Astrocyte of the spinal cord (primary cell): ENCODE measurements around the gene GRK6.

ENCODE experiments used
- DNase-seq: peaks from one replicate; pipeline ENCODE4 v3.0.0; 2011; ENCODE audit warnings: low read depth, low spot score
- H3K4me3 ChIP-seq: 2 replicates; pipeline ENCODE4 v1.5.1; 2011; ENCODE audit warnings: low read depth, mild to moderate bottlenecking, low read length, moderate library complexity
- in situ Hi-C: cut with HindIII; loops from 2 replicates; pipeline ENCODE4 v1.10.0; 2017; ENCODE audit warnings: low sequenced_read_pairs
- TF ChIP-seq, protein P1 (sequence below): IDR thresholded peaks from 2 replicates; pipeline ENCODE4 v1.5.1; 2012; ENCODE audit warnings: low read depth, mild to moderate bottlenecking, low read length, inconsistent platforms

GRK6 gene

GRCh38 chr5:177456591-177456964, 30.1 kb downstream of the GRK6 start:
- in situ Hi-C loops: no loop called here
- DNase-seq: no peak
- H3K4me3 ChIP-seq: no peak overlapping the region
- TF ChIP-seq, protein P1, sequence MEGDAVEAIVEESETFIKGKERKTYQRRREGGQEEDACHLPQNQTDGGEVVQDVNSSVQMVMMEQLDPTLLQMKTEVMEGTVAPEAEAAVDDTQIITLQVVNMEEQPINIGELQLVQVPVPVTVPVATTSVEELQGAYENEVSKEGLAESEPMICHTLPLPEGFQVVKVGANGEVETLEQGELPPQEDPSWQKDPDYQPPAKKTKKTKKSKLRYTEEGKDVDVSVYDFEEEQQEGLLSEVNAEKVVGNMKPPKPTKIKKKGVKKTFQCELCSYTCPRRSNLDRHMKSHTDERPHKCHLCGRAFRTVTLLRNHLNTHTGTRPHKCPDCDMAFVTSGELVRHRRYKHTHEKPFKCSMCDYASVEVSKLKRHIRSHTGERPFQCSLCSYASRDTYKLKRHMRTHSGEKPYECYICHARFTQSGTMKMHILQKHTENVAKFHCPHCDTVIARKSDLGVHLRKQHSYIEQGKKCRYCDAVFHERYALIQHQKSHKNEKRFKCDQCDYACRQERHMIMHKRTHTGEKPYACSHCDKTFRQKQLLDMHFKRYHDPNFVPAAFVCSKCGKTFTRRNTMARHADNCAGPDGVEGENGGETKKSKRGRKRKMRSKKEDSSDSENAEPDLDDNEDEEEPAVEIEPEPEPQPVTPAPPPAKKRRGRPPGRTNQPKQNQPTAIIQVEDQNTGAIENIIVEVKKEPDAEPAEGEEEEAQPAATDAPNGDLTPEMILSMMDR: no peak

DNA sequence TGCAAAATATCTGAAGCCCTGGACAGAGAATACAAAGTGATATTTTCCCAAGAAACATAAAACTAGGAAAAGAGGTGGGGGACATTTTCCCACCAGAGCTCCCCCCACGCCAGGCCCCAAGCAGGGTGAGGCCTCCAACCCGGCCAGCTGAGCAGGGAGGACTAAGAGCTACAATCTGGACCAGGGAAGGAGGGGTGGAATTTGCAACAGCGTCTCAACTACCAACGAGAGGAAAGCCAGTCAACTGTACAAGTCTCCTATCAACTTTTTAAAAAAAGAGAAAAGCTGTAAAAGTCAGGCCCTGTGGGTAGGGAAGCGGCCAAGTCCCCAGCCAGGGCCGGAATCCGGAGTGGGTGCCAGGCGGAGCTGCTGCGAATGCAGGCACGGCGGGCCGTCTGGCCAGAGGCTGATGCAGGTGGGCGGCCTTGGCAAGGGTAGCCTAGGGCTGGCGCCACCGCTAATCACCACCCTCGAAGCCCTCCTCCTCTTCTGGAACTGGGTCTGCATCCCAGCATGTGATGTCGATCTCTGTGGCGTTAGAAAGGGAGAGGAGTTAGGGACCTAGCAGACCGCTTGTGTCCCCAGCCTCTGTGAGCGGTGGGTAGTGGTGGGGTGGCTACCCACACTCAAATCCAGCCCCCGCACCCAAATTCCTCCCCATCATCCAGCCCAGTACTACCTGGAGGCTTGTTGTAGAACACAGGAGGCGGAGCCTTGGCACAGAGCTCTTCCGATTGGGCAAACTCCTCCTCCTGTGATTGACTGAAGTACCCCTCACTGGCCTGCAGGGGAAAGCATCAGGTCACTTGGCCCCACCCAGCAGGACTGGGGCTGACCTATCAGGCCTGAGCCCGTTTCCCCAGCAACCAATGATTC, 30.7 kb downstream of the GRK6 start:
- in situ Hi-C loops: no loop called here
- TF ChIP-seq, protein P1: peak; percentile 64
- peak; percentile 97 for DNase-seq
- no peak overlapping the region for H3K4me3 ChIP-seq

- DNase-seq: no peak
- H3K4me3 ChIP-seq: no peak overlapping the region
- TF ChIP-seq, protein P1: no peak
- in situ Hi-C loops: no loop called here
Observed at GRCh38 chr5:177457852-177458681, 31.6 kb downstream of the GRK6 start.

- in situ Hi-C loops: no loop called here
- no peak for DNase-seq
- H3K4me3 ChIP-seq: no peak overlapping the region
- TF ChIP-seq, protein P1: no peak
Observed at GRCh38 chr5:177458912-177459350, 32.5 kb downstream of the GRK6 start.

GRCh38 chr5:177459357-177459756, 32.9 kb downstream of the GRK6 start:
- in situ Hi-C loops: no loop called here
- DNase-seq: no peak

More at GRCh38 chr5:177459357-177459756, 32.9 kb downstream of the GRK6 start:
- TF ChIP-seq, protein P1: no peak
- no peak overlapping the region for H3K4me3 ChIP-seq
